Measurements from ENCODE around the gene ENC1. TPM values are rescaled to one million over a fixed set of nuclear protein-coding genes. Genes with fewer than 3 reads are reported as not detected.

Gene ENC1
- total RNA-seq, 4 donors from 2014 or later = 14.9 to 26.9 (median 22.0) TPM

DNA sequence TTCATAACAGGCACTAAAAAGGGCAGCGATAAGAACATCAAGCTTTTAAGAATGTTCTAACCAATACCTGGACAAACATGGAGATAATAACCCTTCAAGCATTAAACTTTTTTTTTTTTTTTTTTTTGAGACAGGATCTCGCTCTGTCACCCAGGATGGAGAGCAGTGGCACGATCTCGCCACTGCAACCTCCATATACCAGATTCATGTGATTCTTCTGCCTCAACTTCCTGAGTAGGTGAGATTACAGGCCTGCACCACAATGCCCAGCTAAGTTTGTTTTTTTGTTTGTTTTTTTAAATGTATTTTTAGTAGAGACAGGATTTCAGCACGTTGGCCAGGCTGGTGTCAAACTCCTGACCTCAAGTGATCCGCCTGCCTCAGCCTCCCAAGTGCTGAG is 14.7 kb upstream of the ENC1 start:
- intact Hi-C loops (cut with DNase I; ENCODE audit: low total_unique reads) (no loop called here), in situ Hi-C loops (cut with MboI; ENCODE audit: low pct_ligation_motif_present in 1 of 4, low pct_unique_long_range_greater_than_20kb in 1 of 4, low sequenced_read_pairs in 3 of 4) (loop anchor here in 3 of 4 donors (25.0 kb wide), 2 partner anchors 257 to 1068 kb away; no protein-coding TSS in a partner anchor)
- Histone ChIP-seq H3K4me1 (no peaks in the 10 kb centered on the region), H3K9me3 (no peaks in the 10 kb centered on the region), H3K4me3 (no peak overlapping the region), H3K27ac (no peak overlapping the region), H3K36me3 (no peaks in the 10 kb centered on the region), H3K27me3 (no peaks in the 10 kb centered on the region)
- TF ChIP-seq POLR2A (IDR thresholded peaks at IDR 0.05) = no peak
- TF ChIP-seq, protein P1, sequence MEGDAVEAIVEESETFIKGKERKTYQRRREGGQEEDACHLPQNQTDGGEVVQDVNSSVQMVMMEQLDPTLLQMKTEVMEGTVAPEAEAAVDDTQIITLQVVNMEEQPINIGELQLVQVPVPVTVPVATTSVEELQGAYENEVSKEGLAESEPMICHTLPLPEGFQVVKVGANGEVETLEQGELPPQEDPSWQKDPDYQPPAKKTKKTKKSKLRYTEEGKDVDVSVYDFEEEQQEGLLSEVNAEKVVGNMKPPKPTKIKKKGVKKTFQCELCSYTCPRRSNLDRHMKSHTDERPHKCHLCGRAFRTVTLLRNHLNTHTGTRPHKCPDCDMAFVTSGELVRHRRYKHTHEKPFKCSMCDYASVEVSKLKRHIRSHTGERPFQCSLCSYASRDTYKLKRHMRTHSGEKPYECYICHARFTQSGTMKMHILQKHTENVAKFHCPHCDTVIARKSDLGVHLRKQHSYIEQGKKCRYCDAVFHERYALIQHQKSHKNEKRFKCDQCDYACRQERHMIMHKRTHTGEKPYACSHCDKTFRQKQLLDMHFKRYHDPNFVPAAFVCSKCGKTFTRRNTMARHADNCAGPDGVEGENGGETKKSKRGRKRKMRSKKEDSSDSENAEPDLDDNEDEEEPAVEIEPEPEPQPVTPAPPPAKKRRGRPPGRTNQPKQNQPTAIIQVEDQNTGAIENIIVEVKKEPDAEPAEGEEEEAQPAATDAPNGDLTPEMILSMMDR (IDR thresholded peaks at IDR 0.05) = no peak
- TF ChIP-seq POLR2AphosphoS5 (IDR thresholded peaks at IDR 0.05) = no peak
- no peak for TF ChIP-seq EP300 (IDR thresholded peaks at IDR 0.05; ENCODE audit: low read depth)
- no peak for DNase-seq
- whole genome bisulfite sequencing, 2 donors (ENCODE audit: low coverage in 1 of 2) = 81 to 89% methylated on average over 6 of the region's 6 CpGs

DNA sequence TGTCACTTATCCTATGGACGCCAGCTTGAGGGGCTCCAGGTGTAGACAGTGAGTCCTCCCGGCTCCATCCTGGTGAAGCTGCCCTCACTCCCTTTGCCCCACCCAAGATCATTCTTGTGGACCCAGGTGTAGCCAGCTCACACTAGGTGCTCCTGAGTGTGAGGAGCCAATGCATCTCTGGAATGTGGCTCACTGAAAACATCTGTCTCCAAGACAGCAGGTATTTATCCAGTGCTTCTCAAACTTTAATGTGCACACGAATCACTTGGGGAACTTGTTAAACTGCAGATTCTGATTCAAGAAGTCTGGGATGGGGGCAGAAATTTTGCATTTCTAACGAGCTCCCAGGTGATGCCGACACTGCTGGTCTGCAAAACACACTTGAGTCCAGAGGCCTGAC is 13.5 kb upstream of the ENC1 start:
- Histone ChIP-seq H3K4me1 (peaks cover 0 to 2% (median 0%) of the 10 kb centered on the region in 4 donors), H3K27ac (no peak overlapping the region), H3K36me3 (no peaks in the 10 kb centered on the region), H3K27me3 (no peaks in the 10 kb centered on the region), H3K4me3 (no peak overlapping the region), H3K9me3 (no peaks in the 10 kb centered on the region)
- WGBS, 2 donors (ENCODE audit: low coverage in 1 of 2) = 60 to 80% methylated on average over 1 to 5 of the region's 5 CpGs
- in situ Hi-C loops (cut with MboI; ENCODE audit: low pct_ligation_motif_present in 1 of 4, low pct_unique_long_range_greater_than_20kb in 1 of 4, low sequenced_read_pairs in 3 of 4) (loop anchor here in 3 of 4 donors (25.0 kb wide), 2 partner anchors 258 to 1067 kb away; no protein-coding TSS in a partner anchor), intact Hi-C loops (cut with DNase I; ENCODE audit: low total_unique reads) (no loop called here)
- TF ChIP-seq POLR2A (IDR thresholded peaks at IDR 0.05) (no peak), EP300 (IDR thresholded peaks at IDR 0.05; ENCODE audit: low read depth) (no peak), POLR2AphosphoS5 (IDR thresholded peaks at IDR 0.05) (no peak)
- TF ChIP-seq, protein P1 (IDR thresholded peaks at IDR 0.05) = no peak
- no peak for DNase-seq

DNA sequence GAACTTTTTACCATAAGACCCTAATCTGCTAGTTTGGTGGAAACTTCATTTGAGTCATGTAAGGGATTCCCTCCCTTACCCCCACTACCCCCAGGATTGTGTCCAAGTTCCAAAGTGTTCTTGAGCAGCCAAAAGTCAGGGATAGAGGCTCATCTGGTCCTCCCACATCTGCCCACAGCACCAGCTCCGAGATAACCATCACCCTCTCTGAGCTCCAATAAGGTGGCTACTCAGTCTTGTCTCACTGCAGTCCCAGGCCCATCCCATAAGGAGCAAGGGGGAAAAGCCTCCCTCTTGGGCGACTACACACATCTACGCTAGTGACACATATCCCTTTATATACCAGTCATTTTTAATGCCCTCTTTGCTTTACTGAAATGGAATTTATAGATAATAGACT is 12.0 kb upstream of the ENC1 start:
- H3K27me3 ChIP-seq = no peaks in the 10 kb centered on the region
- no peak overlapping the region for H3K27ac ChIP-seq
- WGBS, 2 donors (ENCODE audit: low coverage in 1 of 2) = 82 to 85% methylated on average over 2 to 3 of the region's 3 CpGs
- peaks cover 0 to 8% (median 0%) of the 10 kb centered on the region in 4 donors for H3K4me1 ChIP-seq
- in situ Hi-C loops (cut with MboI; ENCODE audit: low pct_ligation_motif_present in 1 of 4, low pct_unique_long_range_greater_than_20kb in 1 of 4, low sequenced_read_pairs in 3 of 4) = loop anchor here in 3 of 4 donors (25.0 kb wide), 2 partner anchors 260 to 1065 kb away; no protein-coding TSS in a partner anchor
- H3K9me3 ChIP-seq = no peaks in the 10 kb centered on the region
- TF ChIP-seq, protein P1 (IDR thresholded peaks at IDR 0.05) = no peak
- TF ChIP-seq EP300 (IDR thresholded peaks at IDR 0.05; ENCODE audit: low read depth) (no peak), POLR2AphosphoS5 (IDR thresholded peaks at IDR 0.05) (no peak), POLR2A (IDR thresholded peaks at IDR 0.05) (no peak)
- no peak overlapping the region for H3K4me3 ChIP-seq
- H3K36me3 ChIP-seq = no peaks in the 10 kb centered on the region
- no peak for DNase-seq
- intact Hi-C loops (cut with DNase I; ENCODE audit: low total_unique reads) = no loop called here

DNA sequence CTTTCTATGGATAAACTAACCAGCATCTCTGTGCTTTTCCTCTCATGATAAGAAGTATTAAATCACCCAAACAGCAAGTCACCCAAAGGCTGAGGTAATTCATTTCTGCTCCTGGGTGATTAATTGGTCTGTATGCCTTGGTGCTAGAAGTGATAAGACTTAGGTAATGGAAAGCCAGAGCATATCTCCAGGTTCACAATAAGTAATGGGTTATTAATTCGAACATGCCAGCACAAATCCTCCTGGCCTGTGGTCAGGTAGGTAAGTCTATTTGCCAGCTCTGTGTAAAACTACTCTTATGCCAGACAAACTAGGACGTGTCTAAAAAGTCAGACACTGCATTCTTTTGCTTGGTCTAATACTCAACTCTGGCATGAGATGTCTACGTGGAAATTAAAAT is 11.2 kb upstream of the ENC1 start:
- WGBS, 2 donors (ENCODE audit: low coverage in 1 of 2) = 85 to 100% methylated on average over 1 to 3 of the region's 3 CpGs
- intact Hi-C loops (cut with DNase I; ENCODE audit: low total_unique reads) (no loop called here), in situ Hi-C loops (cut with MboI; ENCODE audit: low pct_ligation_motif_present in 1 of 4, low pct_unique_long_range_greater_than_20kb in 1 of 4, low sequenced_read_pairs in 3 of 4) (loop anchor here in 3 of 4 donors (25.0 kb wide), 2 partner anchors 261 to 1064 kb away; no protein-coding TSS in a partner anchor)
- Histone ChIP-seq H3K4me1 (peaks cover 0 to 8% (median 0%) of the 10 kb centered on the region in 4 donors), H3K27me3 (no peaks in the 10 kb centered on the region), H3K9me3 (no peaks in the 10 kb centered on the region), H3K36me3 (no peaks in the 10 kb centered on the region), H3K27ac (no peak overlapping the region), H3K4me3 (no peak overlapping the region)
- no peak for TF ChIP-seq POLR2A (IDR thresholded peaks at IDR 0.05)
- no peak for TF ChIP-seq EP300 (IDR thresholded peaks at IDR 0.05; ENCODE audit: low read depth)
- TF ChIP-seq, protein P1 (IDR thresholded peaks at IDR 0.05) = no peak
- no peak for TF ChIP-seq POLR2AphosphoS5 (IDR thresholded peaks at IDR 0.05)
- DNase-seq = no peak
